HG03565 (cell line): Measurements from ENCODE around the gene PRODH2.
"Not testable (repeated sequence)": the region's sequence is repeated elsewhere in the genome, so short reads cannot be mapped to it uniquely, and the experiment has no call there.

Experiments
- ATAC-seq: cut with Tn5 transposase; IDR thresholded peaks from one replicate; pipeline ENCODE4 v1.9.1; 2021; ENCODE audit warnings: mild to moderate bottlenecking, moderate library complexity; ENCODE audit not compliant: unreplicated experiment

Gene PRODH2

DNA sequence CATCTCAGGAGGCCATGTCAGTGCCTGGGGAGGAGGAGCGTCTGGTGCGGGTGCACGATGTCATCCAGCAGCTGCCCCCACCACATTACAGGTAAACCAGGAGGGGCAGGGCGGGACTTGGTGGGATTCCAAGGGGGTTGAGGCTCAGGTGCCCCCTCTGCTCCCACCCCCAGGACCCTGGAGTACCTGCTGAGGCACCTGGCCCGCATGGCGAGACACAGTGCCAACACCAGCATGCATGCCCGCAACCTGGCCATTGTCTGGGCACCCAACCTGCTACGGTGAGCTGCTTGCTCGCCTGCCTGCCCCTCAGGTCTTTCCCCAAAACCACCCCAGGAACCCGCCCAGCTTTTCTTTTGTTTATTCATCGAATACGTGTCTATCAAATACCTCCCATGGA is 30.1 kb downstream of the PRODH2 start:
- ATAC-seq: no peak

GRCh38 chr19:35781650-35782049 is 31.0 kb downstream of the PRODH2 start:
- ATAC-seq: no peak

- ATAC-seq: no peak
These were observed 31.9 kb downstream of the PRODH2 start for GRCh38 chr19:35780717-35781116.

DNA sequence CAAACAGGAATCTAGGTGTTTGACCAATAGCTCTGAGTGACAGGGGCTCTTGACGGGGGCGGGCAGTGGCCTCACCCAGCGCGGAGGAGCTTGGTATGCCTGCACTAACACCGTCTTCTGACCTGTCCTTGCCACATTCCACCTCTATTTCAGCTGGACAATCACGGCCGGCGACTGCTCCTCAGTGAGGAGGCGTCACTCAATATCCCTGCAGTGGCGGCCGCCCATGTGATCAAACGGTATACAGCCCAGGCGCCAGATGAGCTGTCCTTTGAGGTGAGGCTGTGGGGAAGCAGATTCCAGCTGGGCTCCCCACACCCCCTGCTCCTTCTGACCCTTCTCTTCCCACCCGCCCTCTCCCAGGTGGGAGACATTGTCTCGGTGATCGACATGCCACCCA is 32.6 kb downstream of the PRODH2 start:
- no peak for ATAC-seq

- no peak for ATAC-seq
These were observed 33.6 kb downstream of the PRODH2 start for GRCh38 chr19:35779033-35779432.

- ATAC-seq: no peak
These were observed 34.7 kb downstream of the PRODH2 start for GRCh38 chr19:35777961-35778360.

GRCh38 chr19:35777086-35777841 is 35.4 kb downstream of the PRODH2 start:
- no peak for ATAC-seq

DNA sequence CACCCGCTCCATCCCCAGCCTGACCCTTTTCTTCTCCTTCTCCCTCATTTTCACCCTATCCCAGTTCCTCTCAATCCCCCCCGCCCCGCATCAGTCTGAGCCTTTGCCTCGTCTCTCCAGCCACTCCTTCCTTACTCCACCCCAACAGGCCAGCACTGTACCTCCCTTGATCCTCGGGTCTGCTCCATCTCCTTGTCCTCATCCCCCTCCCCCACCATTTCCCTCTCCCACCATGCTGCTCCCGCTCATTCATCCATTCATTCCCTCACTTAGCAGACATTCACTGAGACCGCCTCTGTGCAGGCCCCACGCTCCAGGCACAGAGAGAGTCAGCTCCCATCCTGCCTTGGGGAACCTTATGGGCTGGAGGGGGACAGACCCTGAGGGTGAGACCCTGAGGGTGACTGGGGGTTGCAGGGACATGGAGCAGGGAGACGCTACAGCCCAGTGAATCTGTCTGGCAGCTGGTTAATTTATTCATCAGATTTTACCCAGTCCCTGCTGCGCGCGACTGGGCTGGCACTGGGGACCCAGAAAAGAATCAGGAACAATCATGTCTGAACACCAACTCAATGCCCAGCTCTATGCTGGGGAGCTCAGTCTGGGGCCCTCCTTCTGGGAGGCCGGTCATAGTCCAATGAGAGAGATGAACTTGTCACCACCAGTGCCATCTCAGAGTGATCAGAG is 36.4 kb downstream of the PRODH2 start:
- ATAC-seq: no peak

DNA sequence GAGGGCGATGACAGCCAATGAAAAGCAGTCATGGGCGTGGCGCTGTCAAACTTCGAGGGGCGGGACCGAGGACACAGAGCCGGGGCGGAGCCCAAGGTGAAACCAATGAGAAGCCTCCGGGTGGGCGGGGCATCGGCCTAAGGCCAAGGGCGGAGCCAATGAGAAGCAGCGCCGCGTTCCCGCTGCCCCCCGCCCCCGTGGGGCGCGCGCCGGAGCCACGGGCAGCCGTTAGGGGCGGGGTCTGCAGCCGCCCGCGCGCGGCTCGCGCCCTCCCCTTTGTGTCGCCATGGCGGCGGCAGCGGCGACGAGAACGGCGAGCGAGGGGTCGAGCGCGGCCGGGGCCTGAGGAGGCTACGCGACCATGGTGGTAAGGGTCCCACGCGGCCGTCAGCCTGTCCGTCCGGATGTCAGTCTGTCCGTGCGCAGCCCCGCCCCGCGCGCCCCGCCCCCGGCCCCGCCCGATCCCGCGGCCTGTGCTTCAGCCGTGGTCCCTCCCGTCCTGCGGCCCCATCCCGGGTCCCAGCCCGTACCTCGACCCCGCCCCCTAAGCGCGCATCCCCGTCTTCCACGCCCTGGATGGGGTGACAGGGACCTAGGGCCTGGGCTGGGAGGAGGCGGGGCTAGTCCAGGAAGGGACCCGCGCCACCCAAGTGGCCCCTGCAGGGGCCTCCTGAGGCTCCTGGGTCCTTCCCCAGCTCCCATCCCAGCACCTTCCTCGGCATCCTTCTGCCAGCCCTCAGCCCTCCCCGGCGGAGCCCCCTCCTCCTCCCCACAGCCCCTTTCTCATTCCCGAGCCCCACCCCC is 37.1 kb downstream of the PRODH2 start, which contains the start of gene ARHGAP33:
Gene ARHGAP33 (plus strand): TSS at position 267 of the 804 bp plus-strand sequence. CDS start 95 bp downstream, at position 362.
- ATAC-seq: peak; percentile 92

GRCh38 chr19:35775046-35775297 is 37.7 kb downstream of the PRODH2 start:
- ATAC-seq: no peak

- no peak for ATAC-seq
These were observed 38.2 kb downstream of the PRODH2 start for GRCh38 chr19:35774274-35775045.

GRCh38 chr19:35773020-35773806 is 39.4 kb downstream of the PRODH2 start:
- no peak for ATAC-seq

DNA sequence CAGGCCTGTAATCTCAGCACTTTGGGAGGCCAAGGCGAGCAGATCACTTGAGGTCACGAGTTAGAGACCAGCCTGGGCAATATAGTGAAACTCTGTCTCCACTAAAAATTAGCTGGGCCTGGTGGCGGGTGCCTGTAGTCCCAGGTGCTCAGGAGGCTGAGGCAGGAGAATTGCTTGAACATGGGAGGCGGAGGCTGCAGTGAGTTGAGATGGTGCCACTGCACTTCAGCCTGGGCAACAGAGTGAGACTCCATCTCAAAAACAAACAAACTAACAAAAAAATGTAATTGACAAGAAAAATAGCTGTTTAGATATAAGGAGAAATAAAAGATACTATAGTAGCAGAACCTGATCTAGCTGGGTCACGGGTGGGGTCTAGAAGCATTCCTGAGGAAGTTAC is 40.3 kb downstream of the PRODH2 start:
- ATAC-seq: not testable (repeated sequence)

- no peak for ATAC-seq
These were observed 44.6 kb downstream of the PRODH2 start for GRCh38 chr19:35768082-35768421.

DNA sequence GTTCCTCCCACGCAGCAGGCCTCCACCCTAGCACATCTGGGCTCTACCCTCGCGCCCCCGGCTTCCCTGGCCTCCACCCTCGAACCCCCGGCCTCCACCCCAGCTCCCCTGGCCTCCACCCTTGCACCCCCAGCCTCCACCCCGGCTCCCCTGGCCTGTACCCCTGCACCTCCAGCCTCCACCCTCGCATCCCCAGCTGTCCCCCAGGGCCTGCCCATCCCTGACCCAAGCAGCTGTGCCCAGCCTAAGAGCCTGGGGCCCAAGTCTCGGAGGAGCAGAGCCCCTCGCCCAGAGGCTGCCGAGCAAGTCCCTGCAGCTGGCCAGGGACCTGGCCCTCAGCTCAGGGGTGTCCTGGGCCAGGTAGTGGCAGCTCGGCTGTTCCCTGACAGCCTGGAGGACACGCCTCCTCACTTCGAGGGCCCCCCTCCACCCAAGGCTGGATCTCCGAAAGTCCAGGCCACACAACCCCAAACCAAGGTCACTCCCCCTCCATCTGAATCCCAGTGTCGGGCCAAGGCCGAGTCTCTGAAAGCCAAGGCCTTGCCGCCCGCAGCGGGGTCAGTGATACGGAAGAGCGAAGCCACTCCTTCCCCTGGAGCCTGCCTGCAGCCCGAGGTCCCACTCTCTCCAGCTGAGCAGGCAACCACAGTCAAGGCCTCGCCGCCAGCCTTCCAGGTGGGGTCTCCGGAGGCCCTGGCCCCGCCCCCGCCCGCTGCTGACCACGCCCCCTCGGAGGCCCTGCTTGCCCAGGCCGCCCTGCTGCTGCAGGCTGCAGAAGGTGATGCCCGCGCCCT is 45.2 kb downstream of the PRODH2 start:
- ATAC-seq: no peak

DNA sequence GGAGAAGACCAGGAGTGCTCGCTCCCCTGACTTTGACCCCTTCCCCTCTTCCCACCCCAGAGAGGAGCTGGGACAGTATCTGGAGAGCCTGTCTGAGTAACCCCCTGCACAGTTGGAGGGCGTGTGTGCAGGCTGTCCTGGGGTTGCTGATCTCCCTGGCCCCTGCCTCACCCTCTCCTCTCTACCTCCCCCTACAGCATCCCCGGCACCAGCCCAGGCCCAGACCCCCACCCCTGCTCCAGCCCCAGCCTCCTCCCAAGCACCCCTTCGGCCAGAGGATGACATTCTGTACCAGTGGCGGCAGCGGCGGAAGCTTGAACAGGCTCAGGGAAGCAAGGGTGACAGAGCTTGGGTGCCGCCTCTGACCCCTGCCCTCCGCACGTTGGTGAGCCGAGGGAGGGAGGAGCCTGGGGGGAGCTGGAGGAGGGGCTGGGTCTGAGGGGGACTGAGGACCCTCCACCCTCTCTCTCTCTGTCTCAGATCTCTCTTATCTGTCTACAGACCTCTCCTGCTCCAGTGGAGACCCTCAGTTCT is 46.0 kb downstream of the PRODH2 start:
- ATAC-seq: no peak

GRCh38 chr19:35764432-35765315 is 48.0 kb downstream of the PRODH2 start:
- no peak for ATAC-seq

DNA sequence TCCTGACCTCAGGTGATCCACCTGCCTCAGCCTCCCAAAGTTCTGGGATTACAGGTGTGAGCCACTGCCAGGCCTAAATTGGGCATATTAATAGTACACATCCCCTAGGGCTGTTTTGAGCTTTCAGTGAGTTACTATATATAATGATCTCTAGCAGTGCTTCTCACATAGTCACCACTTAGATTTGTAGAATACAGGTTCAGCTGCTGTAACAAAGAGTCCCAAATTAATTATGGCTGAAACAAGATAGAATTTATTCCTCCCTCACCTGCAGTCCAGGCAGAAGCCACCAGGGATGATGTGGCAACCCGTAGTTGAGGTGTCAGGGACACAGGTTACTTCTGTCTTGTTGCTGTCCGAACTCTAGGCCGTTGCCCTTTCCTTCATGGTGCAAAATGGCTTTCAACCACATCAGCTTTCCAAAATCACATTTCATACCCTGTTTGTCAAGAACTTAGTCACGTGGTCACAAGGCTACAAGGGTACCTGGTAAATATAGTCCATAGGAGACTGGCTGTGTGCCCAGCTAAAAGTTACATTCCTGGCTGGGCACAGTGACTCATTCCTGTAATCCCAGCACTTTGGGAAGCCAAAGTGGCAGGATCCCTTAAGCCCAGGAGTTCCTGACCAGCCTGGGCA is 51.8 kb downstream of the PRODH2 start:
- ATAC-seq: no peak
